Panc1 (cell line): ENCODE results near the gene FNIP1. TPM values are rescaled to one million over a fixed set of nuclear protein-coding genes. Genes with fewer than 3 reads are reported as not detected.

Source experiments
- ATAC-seq: fragments of 200-7000 bp; cut with Tn5 transposase; 2 replicates; pipeline ENCODE4 v1.9.1; 2020; ENCODE audit warnings: mild to moderate bottlenecking, moderate library complexity
- BruUV-seq: library from RNA; stranded (reverse); fragments of 400-500 nt; replicated peaks from 2 replicates; lab custom pipeline; 2021; lab: Mats Ljungman, UMichigan
- CTCF ChIA-PET: fragments of 300-600 bp; sonication (Branson Sonifier 250); formaldehyde crosslinking; loops from one replicate; lab custom pipeline; 2022; ENCODE audit warnings: antibody characterized with exemption; lab: Charles Lee
- POLR2A ChIA-PET: fragments of 300-600 bp; sonication (Branson Sonifier 250); formaldehyde crosslinking; loops from one replicate; lab custom pipeline; 2022; ENCODE audit warnings: antibody characterized with exemption; lab: Charles Lee
- DNase-seq: peaks from one replicate; pipeline ENCODE4 v3.0.0-alpha.2; 2010; ENCODE audit warnings: low read depth, low spot score
- H3K27ac ChIP-seq: 2 replicates; pipeline ENCODE4 v1.5.1; 2011; ENCODE audit warnings: mild to moderate bottlenecking, low read length, inconsistent platforms
- H3K27me3 ChIP-seq: fragments of 200-500 bp; sonication (Bioruptor generic); 2 replicates; pipeline ENCODE4 v1.6.0; 2014; ENCODE audit warnings: low read length, inconsistent platforms; ENCODE audit not compliant: control insufficient read depth, insufficient read depth
- H3K36me3 ChIP-seq: fragments of 200-500 bp; sonication (Bioruptor generic); 2 replicates; pipeline ENCODE4 v1.5.1; 2014; ENCODE audit warnings: inconsistent platforms, mild to moderate bottlenecking, low read length, moderate library complexity; ENCODE audit not compliant: control insufficient read depth, insufficient read depth
- H3K4me1 ChIP-seq: 2 replicates; pipeline ENCODE4 v1.5.1; 2011; ENCODE audit warnings: inconsistent platforms, mild to moderate bottlenecking, low read length, moderate library complexity; ENCODE audit not compliant: control insufficient read depth, insufficient read depth
- H3K4me3 ChIP-seq, 2 experiments: 2 replicates each; pipeline ENCODE4 v1.5.1; 2011 to 2012; ENCODE audit warnings: low read depth in 2 of 2, low read length in 2 of 2, mild to moderate bottlenecking in 2 of 2, inconsistent platforms in 1 of 2, moderate library complexity in 1 of 2
- H3K9me3 ChIP-seq: fragments of 200-500 bp; sonication (Bioruptor generic); 2 replicates; pipeline ENCODE4 v1.5.1; 2014; ENCODE audit warnings: low read depth, mild to moderate bottlenecking, inconsistent platforms, low read length, moderate library complexity; ENCODE audit not compliant: control insufficient read depth, insufficient read depth
- CTCF ChIP-seq: fragments of 450-650 bp; IDR thresholded peaks from 2 replicates; pipeline ENCODE4 v1.5.1; 2017; ENCODE audit warnings: mild to moderate bottlenecking
- POLR2AphosphoS5 ChIP-seq: IDR thresholded peaks from 2 replicates; pipeline ENCODE4 v1.6.1; 2012; ENCODE audit warnings: mild to moderate bottlenecking, low read depth, low read length, moderate library complexity
- SIN3A ChIP-seq: IDR thresholded peaks from 2 replicates; pipeline ENCODE4 v1.6.1; 2012; ENCODE audit warnings: low read depth, mild to moderate bottlenecking, low read length, moderate library complexity, borderline replicate concordance; ENCODE audit not compliant: insufficient read depth
- TCF7L2 ChIP-seq: IDR thresholded peaks from 2 replicates; pipeline ENCODE4 v1.6.1; 2011; ENCODE audit warnings: mild to moderate bottlenecking, low read depth, low read length, inconsistent platforms
- in situ Hi-C: cut with HindIII; loops from 2 replicates; pipeline ENCODE4 v1.10.0; 2016; ENCODE audit warnings: low sequenced_read_pairs, low pct_unique_long_range_greater_than_20kb
- intact Hi-C: fragments of 100-400 bp; cut with micrococcal nuclease; formaldehyde crosslinking; loops from one replicate; pipeline ENCODE4 v1.10.0; 2022; ENCODE audit not compliant: unreplicated experiment
- total RNA-seq: library from RNA; stranded (reverse); gene quantifications from one replicate; pipeline ENCODE4 v1.2.1, GENCODE V29; 2021; ENCODE audit not compliant: unreplicated experiment
- TF ChIP-seq, protein P1 (sequence below), 2 experiments: IDR thresholded peaks; 2 replicates each; pipeline ENCODE4 v1.6.1; 2011 to 2012; ENCODE audit warnings: low read depth in 2 of 2, control low read depth in 1 of 2, low read length in 1 of 2, mild to moderate bottlenecking in 1 of 2, moderate library complexity in 1 of 2; ENCODE audit not compliant: insufficient read depth in 1 of 2

The FNIP1 gene
- total RNA-seq, 1 experiment from 2014 or later, result 48.3 TPM

- in situ Hi-C loops (no loop called here), intact Hi-C loops (no loop called here)
- no TSS peak for BruUV-seq
- Histone ChIP-seq H3K9me3 (no peaks in the 10 kb centered on the region), H3K4me1 (peaks cover 26% of the 10 kb centered on the region), H3K27ac (no peak overlapping the region), H3K36me3 (no peaks in the 10 kb centered on the region; the same call in 1 of the 2 replicates), H3K27me3 (no peaks in the 10 kb centered on the region), H3K4me3 (no peak overlapping the region)
- CTCF ChIA-PET, result no interaction called here
- DNase-seq (no peak), ATAC-seq (no peak)
- POLR2A ChIA-PET, result no interaction called here
- TF ChIP-seq SIN3A (no peak), TCF7L2 (no peak), CTCF (no peak), POLR2AphosphoS5 (no peak)
- TF ChIP-seq, protein P1, sequence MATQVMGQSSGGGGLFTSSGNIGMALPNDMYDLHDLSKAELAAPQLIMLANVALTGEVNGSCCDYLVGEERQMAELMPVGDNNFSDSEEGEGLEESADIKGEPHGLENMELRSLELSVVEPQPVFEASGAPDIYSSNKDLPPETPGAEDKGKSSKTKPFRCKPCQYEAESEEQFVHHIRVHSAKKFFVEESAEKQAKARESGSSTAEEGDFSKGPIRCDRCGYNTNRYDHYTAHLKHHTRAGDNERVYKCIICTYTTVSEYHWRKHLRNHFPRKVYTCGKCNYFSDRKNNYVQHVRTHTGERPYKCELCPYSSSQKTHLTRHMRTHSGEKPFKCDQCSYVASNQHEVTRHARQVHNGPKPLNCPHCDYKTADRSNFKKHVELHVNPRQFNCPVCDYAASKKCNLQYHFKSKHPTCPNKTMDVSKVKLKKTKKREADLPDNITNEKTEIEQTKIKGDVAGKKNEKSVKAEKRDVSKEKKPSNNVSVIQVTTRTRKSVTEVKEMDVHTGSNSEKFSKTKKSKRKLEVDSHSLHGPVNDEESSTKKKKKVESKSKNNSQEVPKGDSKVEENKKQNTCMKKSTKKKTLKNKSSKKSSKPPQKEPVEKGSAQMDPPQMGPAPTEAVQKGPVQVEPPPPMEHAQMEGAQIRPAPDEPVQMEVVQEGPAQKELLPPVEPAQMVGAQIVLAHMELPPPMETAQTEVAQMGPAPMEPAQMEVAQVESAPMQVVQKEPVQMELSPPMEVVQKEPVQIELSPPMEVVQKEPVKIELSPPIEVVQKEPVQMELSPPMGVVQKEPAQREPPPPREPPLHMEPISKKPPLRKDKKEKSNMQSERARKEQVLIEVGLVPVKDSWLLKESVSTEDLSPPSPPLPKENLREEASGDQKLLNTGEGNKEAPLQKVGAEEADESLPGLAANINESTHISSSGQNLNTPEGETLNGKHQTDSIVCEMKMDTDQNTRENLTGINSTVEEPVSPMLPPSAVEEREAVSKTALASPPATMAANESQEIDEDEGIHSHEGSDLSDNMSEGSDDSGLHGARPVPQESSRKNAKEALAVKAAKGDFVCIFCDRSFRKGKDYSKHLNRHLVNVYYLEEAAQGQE (IDR thresholded peaks at IDR 0.05; ENCODE audit: insufficient read depth in 1 of 2, low read depth in 2 of 2, low read length in 1 of 2), result no peak
Measured at GRCh38 chr5:131790550-131790949, 6.3 kb downstream of the FNIP1 start.

GRCh38 chr5:131789765-131790164, 7.1 kb downstream of the FNIP1 start:
- H3K4me3 ChIP-seq, result no peak overlapping the region
- DNase-seq, result no peak
- POLR2A ChIA-PET, result interaction anchor here (0.5 kb wide), 1 partner anchor 1146 kb away, joined by 8 read pairs; no protein-coding TSS in a partner anchor
- intact Hi-C loops (no loop called here), in situ Hi-C loops (no loop called here)
- no peak for ATAC-seq
- BruUV-seq, result no TSS peak
- no peaks in the 10 kb centered on the region for H3K27me3 ChIP-seq
- H3K9me3 ChIP-seq, result no peaks in the 10 kb centered on the region
- H3K4me1 ChIP-seq, result peaks cover 21% of the 10 kb centered on the region
- no peaks in the 10 kb centered on the region for H3K36me3 ChIP-seq
- CTCF ChIA-PET, result no interaction called here
- TF ChIP-seq POLR2AphosphoS5 (no peak), SIN3A (no peak), TCF7L2 (no peak), CTCF (no peak)
- TF ChIP-seq, protein P1 (IDR thresholded peaks at IDR 0.05; ENCODE audit: insufficient read depth in 1 of 2, low read depth in 2 of 2, low read length in 1 of 2), result no peak
- no peak overlapping the region for H3K27ac ChIP-seq
